A172 (cell line): ENCODE measurements around the gene CFAP251. TPM values are rescaled to one million over a fixed set of nuclear protein-coding genes. Genes with fewer than 3 reads are reported as not detected.
"Not testable (repeated sequence)": the region's sequence is repeated elsewhere in the genome, so short reads cannot be mapped to it uniquely, and the experiment has no call there.

Source experiments
- DNase-seq: peaks from one replicate; pipeline ENCODE4 v3.0.0-alpha.2; 2015; ENCODE audit warnings: low spot score
- total RNA-seq: library from RNA; depleted of rRNA; stranded (reverse); fragments of >200 nt; shearing (Covaris generic); gene quantifications from 2 replicates; pipeline ENCODE4 v1.2.3, GENCODE V29; 2014

CFAP251 gene
- total RNA-seq, 1 experiment from 2014 or later = 3.8 TPM

DNA sequence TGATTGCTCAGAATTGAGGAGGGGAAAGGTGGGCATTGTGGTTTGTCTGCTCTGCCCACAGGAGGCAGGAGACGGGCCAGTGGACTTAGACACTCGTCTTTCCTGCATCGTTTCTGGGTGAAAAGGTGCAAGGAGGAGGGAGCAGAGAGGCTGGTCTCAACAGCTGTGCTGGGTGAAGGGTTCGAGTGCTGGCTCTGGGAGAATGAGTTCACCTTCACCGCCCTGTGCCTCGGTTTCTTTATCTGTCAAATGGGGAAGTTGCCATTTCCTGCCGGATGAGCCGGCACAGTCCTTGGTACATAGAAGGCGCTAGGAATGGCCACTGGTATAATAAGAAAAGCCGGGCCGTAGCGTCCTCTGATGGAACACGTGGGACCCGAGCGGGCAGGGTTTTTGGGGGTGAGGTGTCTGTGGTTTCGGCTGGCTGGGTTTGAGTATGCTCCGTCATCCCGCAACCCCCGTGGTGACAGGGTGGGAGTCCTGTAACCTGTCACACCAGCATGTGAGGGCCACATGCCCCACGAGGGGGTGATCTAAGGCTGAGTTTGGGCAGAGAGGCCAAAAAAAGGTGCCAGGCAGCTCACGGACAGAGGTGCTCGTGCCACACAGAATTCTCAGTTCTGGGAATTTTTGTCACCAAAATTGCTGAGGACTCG, 110.6 kb downstream of the CFAP251 start:
- no peak for DNase-seq

DNA sequence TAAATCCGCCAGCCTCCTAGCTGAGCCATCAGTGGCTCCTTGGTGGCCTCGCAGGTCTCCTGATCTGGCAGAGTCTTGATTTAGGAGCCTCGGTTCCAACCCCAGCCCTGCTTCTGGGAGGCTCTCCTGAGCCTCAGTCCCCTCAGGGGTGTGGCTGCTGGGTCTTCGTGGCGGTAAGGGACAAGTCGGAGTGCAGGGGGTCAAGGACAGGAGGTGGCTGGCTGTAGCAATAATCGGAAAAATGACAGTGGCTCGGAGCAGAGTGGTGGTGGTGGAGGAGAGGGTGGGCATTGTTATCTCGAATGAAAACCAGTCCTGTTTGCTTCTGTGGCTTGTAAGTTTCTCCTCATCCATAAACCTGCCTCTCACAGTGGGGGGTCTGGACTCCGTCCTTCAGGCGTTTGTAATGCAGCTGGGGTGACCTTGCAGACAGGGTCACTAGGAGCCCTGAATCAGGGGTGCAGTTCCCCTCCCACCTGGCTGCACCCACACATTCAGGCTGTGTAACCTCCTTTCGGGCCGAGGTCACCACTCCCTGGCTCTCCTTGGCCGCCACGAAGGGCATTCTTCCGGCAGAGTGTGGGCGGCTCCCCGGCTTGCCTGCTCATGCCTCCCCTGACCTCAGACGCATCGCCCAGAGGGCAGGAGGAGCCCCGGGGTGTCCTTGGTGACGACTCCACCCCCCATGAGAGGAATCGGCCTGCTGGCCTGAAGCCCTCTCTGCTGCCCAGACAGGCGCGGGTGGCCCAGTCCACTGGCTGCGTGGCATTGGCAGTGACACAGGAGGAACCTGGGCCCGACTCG, 111.4 kb downstream of the CFAP251 start:
- peak; percentile 48 for DNase-seq

DNA sequence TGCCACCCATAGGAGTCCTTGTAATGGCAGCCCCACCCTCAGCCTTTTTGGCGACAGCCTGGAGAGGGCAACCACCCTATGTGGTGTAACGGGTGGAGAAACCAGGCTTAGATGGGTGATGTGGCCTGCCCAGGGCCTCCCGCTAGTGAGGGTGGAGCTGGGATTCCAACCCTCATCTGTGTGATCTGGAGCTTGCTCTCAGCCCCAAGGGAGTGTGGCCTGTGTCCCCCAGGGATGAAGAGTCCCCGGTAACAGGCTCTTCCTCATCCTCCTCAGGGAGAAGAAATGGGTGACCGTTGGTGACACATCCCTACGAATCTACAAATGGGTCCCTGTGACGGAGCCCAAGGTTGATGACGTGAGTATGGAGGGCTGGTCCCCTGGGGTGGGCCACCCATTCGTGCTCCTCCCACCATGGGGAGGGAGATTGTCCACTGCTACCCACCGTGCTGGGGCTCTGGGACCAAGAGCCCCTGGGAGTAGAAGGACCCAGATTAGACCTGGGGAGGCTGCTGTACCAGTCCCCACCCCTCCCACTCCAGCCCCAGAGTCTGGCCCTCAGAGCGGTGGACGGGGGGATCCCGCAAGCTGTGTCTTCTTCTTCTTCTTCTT, 112.1 kb downstream of the CFAP251 start:
- DNase-seq = no peak

DNA sequence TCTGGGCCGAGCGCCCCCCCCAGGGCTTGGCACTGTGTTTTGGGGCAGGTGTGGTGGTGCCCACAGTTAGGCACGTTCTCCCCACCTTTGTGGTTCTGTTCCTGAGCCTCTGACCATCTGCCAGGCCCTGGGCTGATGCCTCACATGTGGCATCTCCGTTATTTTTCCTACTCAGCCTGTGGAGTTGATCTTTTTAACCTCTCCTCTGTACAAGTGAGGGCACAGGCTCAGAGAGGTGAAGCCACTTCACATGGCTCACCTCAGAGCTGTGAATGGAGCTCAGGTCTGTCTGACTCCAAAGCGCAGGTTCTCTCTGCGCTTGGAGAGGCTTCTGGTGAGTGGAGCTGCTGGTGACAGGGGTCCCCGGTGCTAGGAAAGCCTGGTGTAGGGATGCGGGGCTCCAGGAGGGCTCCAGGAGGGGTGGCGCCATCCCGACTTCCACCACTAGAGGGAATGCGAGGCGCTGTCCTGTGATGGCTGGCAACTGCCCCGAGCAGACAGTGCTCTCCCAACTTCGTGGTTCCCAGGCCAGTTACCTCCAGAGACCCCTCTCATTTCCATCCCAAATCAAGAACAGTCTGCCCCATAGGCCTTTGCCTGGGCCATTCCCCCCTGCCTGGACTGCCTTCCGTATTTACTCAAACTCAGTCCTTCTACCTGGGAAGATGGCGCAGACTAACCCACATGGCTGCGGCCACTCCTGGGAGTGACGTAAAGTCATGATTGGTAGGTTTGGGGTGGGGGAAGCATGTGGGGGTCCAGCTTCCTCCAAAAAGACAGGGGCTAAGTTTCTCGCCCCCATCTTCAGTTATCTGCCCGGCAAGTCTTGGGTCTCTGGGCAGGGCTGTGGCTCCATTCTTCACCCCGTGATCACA, 113.2 kb downstream of the CFAP251 start:
- DNase-seq = peak; percentile 21

DNA sequence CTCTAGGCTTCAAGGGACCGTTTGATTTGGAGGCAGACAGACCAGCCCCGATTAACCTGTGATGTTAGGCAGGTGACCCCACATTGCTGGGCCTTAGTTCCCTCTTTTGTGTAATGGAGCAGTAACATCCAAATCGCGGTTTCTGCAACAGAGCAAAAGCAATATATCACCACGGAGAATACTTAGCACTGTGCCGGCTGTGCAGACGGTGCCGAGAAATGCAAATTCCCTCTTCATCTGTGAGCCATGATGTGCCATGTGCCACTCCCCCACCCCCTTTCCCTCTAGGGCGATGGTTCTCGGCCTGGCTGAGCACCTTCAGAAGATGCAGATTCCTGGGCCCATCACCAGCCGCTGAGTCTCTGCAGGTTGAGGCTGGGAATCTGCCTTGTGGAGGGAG, 114.2 kb downstream of the CFAP251 start:
- DNase-seq = no peak

DNA sequence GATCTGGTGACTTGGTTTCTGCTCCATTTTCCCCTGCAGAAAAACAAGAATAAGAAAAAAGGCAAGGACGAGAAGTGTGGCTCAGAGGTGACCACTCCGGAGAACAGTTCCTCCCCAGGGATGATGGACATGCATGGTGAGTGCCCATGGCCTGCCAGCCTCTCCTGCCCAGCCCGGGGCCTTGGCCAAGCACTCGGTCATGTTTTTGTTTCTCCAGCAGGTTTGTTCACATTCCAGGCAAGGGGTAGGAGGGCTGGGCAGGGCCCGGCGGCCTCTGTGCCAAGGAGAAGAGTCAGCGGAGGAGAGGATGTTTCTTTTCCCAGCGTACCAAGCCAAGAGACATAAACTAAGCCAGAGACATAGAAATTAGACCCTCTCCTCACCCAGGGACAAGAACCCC, 116.9 kb downstream of the CFAP251 start:
- DNase-seq = no peak

DNA sequence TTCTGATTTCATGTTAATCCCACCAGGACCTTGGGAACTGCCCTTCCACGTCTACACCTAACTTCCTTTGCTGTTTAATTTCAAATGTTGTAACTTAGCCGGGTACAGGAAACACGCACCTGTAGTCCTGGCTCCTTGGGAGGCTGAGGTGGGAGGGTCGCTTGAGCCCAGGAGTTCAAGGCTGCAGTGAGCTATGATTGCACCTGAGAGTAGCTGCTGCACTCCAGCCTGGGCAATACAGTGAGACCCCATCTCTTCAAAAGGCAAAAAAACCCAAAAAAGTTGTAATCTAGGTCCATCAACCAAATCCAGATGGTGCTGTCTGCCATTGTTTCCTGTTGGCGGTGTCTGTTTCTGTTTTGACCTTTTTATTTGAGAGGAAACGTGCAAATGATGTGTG, 117.8 kb downstream of the CFAP251 start:
- no peak for DNase-seq

DNA sequence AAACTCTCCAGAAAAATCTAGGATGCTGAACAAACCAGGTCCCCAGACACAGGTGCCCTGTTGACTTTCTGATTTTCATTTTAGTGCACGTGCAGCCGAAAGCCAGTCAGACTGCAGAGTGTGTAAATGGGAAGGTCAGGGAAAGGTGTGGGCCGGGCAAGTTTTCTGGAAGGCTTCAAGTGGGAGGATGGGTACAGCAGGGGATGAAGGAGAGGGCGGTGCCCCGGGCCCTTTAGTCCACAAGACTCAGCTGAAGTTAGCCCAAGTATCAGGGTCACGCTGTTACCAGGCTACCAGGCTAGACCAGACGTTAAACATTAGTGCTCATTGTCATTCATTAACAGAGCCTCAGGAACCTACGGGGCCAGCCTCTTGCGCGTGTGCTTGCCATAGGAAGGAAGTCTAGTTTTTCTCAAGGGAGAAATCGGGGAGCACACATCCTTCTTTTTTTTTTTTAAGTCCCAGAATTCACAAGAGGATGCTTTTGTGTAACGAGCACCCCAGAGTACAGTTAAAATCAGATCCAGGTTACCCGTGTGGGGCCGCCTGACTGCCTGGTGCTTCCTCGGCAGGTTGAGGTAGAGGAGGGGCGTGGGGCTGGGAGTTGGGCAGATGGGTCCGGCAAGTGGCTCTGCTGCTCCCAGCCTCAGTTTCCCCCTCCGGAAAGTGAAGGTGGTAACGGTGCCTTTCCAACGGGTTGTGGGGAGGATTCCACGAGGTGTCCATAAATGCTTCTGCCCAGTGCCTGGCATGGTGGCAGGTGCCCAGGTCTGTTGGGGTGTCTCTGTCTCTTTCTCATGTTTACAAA, 122.4 kb downstream of the CFAP251 start:
- no peak for DNase-seq

DNA sequence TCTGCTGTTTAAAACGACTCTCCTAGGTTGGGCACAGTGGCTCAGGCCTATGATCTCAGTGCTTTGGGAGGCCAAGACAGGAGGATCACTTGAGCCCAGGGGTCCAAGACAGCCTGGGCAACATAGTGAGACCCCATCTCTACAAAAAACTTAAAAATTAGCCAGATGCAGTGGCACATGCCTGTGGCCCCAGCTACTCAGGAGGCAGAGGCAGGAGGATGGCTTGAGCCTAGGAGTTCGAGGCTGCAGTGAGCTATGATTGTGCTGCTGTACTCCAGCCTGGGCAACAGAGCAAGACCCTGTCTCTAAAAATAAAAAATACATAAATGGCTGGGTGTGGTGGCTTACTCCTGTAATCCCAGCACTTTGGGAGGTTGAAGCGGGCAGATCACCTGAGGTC, 123.1 kb downstream of the CFAP251 start:
- DNase-seq = not testable (repeated sequence)

DNA sequence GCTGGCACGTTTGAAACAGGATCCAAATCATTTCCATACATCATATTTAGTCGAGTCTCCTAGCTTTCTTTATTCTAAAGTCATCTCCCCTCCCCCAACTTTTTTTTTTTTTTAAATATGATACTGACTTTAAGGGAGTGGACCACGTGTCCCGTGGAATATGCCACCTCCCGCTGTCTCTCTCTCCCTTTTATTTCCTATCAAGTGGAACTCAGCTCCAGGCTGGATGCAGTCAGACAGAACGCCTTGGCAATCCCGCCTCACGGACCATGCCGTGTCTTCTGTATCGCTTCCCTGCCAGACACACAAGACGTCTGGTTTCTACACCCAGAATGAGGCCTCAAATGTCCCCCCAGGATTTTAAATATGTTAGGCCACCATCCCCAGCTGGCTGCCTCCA, 124.5 kb downstream of the CFAP251 start:
- DNase-seq = no peak

DNA sequence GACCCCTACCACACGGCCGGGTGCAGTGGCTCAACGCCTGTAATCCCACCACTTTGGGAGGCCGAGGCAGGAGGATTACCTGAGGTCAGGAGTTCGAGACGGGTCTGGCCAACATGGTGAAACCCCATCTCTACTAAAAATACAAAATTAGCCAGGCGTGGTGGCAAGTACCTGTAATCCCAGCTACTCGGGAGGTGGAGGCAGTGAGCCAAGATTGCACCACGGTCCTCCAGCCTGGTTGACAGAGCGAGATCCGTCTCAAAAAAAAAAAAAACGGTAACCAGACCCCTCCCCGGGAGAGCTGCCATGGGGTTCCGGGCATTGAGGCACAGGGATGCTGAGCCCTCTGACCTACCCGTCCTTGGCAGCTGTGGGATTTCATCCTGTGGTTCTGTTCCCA, 125.1 kb downstream of the CFAP251 start:
- no peak for DNase-seq

DNA sequence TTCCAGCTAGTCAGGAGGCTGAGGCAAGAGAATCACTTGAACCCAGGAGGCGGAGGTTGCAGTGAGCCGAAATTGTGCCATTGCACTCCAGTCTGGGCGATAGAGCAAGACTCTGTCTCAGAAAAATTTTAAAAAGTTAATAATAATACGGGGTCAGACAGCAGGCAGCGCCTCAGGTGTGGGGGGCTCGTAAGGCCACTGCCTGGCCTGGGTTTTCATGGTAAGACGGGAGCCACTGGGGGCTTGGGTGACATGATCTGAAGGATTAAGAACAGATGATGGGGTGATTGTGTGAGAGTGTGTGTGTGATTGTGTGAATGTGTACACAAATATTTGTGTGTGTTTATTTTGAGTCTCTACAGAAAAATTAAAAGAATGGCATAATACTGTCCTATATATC, 126.9 kb downstream of the CFAP251 start:
- DNase-seq = no peak

DNA sequence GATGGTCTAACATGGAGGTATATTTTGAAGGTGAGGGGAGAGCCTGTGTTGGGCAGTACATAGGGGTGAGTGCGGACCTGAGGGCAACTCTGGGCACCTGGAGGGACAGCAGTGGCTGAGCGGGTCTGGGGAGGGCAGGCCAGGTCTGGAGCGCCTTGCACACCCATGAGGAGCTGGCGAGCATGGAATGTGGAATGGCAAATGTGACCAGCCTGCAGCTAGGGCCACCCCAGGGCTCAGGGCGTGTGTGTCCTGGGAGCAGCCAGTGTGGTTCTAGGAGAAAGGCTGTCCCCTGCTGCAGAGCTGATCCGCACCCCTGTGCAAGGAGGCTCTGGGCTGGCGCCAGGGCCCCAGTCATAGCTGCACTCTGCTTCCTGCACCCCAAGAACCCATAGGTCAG, 127.8 kb downstream of the CFAP251 start:
- no peak for DNase-seq

DNA sequence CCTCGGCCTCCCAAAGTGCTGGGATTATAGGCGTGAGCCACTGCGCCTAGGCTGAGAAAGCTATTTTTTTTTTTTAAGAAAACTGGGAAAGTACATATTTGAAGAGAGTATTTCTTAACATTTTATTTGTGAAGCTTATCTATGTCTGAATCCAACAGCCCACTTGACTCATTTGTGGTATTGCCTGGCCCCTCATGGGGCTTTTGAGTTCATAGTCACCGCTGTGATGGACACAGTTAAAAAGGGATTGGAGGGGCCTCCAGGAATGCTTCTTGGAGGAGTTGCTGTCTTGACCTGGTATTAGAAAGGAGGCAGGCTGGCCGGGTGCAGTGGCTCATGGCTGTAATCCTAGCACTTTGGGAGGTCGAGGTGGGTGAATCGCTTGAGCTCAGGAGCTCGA, 129.8 kb downstream of the CFAP251 start:
- DNase-seq = no peak

DNA sequence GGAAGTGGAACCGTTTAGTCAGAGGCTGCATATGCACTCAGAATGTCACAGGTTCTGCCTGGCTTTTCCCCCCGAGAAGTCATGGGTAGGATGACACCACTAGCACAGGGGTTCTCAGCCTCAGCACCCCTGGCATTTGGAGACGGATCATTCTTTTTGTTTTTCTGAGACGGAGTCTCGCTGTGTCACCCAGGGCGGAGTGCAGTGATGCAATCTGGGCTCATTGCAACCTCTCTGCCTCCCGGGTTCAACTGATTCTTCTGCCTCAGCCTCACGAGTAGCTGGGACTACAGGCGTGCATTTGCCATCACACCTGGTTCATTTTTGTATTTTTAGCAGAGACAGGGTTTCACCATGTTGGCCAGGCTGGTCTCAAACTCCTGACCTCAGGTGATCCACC, 131.4 kb downstream of the CFAP251 start:
- no peak for DNase-seq

DNA sequence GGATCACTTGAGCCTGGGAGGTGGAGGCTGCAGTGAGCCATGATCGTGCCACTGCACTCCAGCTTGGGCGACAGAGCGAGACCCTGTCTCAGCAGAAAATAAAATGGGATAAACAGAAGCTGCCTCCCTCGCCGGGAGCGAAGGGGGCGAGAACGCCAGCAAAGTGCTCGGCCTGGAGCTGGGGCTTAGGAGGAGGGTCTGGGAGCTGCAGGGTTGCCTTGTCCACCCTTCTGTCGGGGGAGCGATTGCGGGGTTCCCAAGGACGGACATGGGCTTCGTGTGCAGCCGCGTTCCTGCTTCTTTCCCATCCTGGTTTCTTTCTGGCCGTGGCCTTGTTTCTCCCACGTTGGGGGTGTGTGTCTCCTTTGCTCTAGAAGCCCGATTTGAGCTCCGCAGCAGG, 132.3 kb downstream of the CFAP251 start:
- no peak for DNase-seq

DNA sequence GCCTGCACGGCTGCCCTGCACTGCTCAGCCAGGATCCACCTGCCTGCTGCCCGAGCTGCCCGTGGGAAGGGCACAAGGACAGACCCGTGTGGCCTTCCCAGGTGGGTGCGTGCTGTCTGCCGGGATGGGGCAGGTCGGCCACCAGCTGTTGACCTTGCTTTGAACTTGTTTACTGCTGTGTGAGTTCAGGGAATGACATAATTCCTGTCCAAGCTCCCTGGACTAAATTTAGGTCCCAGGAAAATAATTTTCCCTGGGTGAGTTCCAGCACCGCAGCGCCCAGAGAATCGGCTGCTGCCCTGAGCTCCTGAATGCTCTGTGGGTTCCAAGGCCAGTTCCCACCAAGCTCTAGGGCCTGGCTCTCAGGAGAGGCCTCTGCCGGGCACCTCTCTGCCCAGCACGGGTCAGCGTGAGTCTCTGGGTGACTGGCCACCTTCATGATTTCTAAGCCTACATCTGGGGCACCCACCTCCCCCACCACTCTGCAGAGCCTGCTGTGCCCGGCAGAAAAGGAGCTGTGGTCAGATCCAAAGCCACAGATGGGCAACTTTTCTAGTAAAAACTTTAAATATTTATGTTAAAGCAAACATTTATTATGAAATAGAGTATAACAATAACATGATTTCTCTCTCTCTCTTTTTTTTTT, 133.0 kb downstream of the CFAP251 start:
- peak; percentile 30 for DNase-seq

DNA sequence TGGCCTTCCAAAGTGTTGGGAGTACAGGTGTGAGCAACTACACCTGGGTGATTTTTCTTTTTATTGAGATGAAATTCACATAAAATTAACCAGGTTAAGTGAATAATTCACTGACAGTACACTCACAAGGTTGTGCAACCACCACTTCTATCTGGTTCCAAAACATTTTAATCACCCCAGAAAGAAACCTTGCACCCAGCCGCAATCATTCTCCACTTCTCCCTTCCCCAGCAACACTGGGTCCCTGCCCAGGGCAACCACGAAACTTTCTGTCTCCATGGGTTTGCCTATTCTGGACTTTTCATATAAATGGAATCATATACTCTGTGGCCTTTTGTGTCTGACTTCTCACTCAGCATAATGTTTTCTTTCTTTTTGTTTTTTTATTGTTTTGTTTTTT, 133.9 kb downstream of the CFAP251 start:
- DNase-seq = no peak
